SIG-M5 treated with dmso at 0.1 percent for 504 hours (cell line): ENCODE results near the gene MAP1LC3A.
A peak's percentile ranks its signal among the peaks of the same experiment; 100 is the strongest.

ENCODE experiments used
- DNase-seq: peaks from one replicate; lab custom pipeline; 2025; ENCODE audit not compliant: unreplicated experiment; lab: John Stamatoyannopoulos, UW

The MAP1LC3A gene

DNA sequence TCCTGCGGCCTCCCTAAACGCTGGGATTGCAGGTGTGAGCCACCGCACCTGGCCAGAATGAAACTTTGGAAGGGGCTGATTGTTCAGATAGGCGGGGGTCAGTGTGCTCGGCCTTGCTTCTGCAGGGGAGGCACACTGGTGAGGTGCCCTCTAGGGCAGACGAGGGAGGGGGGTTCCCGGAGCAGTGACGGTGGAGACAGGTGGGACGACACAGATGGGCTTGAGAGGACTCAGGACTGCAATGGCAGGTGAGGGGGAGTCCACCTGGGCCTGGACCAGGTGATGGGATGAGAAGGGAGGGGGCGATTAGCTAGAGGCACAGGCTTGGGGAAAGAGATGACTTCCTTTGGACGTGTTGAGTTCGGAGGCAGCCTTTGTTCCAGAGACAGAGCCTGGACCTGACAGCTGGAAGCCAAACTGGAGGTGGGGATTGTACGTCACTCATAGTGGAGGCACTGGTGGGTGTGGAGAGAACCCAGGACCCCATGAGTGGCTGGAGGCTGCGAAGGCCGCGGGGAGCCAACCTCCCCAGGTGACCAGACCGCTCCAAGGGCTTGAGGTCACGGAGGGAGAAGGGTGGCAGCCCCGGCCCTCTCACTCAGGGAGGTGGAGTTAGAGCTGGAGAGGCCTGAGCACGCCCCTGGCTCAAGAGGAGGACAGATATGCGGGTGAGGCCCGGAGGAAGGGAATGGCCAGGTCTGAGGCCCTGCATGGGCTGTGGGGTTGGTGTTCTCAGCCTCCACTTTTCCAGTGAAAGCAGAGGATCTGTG lies 10.5 kb upstream of the MAP1LC3A start:
- no peak for DNase-seq

DNA sequence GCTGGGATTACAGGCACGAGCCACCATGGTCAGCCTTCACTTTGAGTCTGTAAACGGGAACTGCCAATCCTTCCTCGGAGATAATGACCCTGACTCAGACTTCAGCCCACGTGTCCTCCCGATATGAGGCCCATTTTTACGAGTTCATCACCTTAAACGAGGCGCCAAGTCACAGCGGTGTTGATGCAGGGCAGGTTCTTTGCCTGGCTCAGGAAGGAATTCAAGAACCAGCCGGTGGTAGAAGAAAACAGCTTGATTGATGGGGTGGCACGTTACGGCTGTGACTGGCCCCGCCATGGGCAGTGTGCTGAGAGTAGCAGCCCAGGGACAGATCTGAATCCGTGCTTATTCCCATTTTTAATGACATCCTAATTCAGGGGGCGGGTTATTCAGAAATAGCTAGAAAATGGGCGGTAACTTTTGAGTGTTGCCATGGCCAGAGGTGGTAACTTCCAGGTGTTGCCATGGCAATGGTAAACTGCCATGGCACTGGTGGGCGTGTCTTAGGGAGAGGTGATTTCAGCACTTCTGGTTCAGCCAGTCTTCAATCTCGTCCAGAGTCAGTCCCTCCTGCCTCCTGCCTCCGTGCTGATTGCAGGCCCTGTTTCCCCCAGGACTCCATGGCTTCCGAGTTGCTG lies 9.1 kb upstream of the MAP1LC3A start:
- DNase-seq = peak; percentile 31

DNA sequence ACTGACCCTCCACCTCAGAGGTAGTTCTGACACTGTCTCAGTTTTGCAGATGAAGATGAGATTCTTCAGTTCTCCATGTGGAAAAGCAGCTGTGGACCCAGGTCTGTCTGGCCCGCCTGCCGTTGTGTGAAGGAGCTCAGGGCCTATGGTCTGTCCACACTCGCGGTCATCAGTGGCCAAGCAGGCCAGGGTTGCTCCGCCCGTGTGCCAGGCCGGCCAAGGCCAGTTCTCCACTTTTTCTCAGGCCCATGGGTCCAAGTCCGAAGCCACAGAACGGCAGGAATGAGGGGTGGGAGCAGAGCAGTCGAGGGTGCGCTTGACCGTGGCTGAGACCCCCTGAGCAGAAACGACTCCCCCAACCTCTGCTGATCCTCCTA lies 8.6 kb upstream of the MAP1LC3A start:
- DNase-seq = no peak

DNA sequence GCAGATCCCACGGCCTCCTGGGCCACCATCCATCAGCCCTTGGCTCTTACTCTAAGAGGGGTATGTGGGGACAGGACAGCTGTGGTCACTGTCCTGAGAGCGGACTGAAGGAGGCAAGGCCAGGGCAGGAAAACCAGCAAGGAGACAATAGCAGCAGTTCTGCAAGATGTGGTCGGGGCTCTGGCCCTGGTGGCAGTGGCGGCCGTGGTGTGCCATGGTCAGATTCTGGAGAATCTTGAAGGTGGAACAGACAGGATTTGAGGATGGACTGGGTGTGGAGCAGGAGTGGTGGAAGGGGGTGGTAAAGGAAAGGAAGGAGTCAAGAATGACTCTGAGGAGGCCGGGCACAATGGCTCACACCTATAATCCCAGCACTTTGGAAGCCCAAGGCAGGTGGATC lies 5.9 kb upstream of the MAP1LC3A start:
- DNase-seq = no peak

DNA sequence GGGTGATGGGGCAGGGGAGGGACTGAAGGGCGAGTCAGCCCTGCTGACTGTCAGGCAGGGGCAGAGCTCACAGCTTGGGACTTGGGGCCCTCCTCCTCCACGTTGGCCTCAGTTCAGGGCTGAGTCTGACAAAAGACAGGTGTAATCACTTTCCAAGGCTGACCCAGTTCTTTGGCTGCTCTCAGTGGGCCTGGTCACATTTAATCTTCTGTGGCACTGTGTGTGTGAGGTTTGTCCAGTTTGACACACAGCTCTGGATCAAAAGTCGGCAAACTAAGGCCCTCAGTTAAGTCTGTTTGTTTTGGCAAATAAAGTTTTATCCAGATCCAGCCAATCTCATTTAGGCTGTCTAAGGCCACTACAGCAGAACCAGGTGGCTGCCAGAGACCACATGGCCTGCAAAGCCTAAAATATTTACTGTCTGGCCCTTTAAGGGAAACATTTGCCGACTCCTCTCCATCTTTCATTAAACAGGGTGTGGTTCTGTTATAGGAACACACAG lies 5.1 kb upstream of the MAP1LC3A start:
- no peak for DNase-seq

DNA sequence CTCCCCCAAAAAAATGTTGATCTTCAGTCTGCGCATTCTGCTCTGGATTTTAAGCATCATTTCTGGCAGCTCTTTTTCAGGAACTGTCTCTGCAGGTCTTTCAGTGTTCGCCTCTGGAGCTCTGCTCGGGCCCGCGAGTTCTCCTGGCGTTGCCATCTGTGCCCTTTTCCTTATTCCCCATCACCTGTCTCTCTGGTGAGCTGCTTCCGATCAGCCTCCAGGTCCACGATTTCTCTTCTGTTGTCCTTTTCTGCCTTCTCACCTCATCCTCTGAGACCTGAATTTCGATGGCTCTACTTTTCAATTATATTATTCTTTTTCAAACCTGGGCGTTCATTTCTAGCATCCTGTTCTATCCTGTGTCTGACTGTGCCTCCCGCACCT lies 590 bp upstream of the MAP1LC3A start:
- no peak for DNase-seq

DNA sequence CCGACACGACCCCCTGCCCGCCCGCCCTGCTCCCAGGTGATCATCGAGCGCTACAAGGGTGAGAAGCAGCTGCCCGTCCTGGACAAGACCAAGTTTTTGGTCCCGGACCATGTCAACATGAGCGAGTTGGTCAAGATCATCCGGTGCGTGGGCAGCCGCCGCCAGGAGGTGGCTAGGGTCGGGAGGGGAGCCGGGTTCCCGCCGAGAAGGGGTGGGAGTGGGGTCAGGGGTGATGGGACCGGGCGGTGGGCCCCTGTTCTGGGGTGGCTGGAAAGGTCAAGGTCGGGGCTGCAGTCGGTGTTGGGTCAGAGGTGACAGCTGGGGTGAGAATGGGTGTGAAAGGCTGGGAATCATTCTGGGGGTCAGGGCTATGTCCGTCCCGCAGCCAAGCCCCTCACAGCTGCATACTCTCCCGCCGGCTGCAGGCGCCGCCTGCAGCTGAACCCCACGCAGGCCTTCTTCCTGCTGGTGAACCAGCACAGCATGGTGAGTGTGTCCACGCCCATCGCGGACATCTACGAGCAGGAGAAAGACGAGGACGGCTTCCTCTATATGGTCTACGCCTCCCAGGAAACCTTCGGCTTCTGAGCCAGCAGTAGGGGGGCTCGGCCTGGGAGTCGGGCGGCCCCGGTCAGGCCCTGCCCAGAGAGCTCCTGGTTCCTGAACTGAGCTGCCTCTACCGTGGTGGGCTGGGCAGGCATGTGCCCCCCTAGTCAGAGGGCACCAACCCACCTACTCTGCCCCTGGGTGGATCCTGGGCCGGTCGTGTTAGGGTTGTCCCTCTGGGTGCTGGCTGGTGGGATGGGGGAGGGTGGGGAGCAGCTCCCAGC lies 1.0 kb downstream of the MAP1LC3A start:
- DNase-seq = no peak

DNA sequence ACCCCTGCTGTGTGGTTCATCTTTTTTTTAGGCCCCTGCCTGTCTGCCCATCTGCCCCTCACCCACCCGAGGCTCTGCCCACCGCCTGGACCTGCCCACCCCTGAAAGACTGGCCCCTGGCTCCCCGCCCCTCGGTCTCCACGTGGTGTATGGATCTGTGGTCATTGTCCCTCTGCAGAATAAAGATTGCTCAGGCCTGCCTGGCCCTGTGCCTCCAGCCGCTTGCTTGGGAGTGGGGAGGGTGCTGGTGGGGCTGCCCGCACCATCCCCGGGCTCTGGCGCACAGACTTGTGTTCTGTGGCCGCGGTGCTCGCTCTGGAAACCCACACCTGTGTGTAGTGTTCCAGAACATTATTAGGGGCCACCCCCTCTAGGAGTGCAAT lies 1.6 kb downstream of the MAP1LC3A start:
- DNase-seq = no peak

DNA sequence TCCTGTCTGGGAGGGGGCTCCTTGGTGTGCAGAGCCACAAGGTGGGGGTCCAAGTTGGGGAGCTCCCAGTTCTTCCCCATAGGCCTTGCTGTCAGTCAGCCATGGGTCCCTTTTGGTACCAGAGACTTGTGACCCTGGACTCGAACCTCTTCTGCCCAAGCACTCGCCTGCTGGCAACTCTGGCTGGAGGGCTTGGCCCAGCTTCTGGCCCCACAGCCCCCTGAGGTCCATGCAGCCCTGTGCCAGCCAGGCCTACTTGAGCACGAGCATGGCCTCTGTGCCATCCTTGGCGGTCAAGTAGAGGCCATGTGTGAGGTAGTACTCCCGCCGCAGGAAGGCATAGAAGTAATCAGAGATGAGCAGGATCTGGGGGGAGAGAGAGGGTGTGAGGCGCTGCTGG lies 2.1 kb downstream of the MAP1LC3A start:
- DNase-seq = no peak

DNA sequence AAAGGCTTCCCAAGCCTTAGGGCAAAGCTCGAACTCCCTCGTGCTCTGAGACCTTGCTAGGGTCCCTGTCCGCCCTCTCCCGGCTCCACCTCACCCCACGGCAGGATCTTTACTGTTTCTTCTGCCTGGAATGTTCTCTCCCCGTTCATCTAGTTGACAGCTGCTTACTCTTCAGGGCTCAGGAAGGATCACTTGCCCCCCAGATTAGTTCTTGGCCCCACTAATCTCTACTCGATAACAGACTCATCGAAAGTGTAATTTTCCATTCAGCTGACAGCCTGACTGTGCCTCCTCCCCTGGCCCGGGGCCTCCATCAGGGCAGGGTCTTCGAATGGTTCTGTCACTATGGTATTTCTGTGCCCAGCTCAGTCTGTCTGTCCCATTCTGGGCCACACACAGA lies 3.1 kb downstream of the MAP1LC3A start:
- no peak for DNase-seq

DNA sequence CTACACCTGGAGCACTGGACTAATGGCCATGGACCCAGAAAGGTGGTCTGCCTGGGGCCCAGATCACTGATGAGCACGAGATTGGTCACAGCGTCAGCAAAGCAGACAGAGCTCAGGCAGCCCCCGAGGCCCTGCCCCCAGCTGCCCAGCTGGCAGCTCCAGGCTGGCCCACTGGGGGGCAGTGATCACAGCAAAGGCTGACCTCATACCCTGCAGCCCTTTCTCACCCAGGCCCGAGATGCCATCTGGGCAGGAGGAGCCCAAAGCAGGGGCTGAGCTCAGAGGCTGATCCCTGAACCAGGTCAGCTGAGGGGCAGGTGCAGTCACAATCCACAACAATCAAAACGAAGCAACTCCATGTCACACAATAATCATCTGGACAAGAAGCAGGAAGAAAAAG lies 4.1 kb downstream of the MAP1LC3A start:
- DNase-seq = no peak

DNA sequence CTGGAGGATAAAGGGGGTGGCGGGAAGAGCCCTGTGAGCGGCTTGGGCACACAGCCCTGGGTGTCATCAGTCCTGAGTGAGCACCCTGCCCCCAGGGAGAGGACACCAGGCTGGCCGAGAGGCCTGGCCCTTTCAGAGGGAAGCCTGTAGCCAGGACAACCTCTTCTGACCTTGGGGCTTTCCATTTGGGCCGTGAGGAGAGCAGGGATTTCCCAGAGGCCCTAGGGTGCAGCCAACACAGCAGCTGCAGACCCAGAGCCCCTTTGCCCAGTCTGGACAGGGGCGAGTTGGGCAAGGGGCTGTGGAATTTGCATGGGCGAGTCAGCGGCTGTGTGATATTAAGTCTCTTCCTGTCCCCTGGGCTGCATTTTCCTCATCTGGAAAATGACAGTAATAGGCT lies 6.3 kb downstream of the MAP1LC3A start:
- DNase-seq = no peak

DNA sequence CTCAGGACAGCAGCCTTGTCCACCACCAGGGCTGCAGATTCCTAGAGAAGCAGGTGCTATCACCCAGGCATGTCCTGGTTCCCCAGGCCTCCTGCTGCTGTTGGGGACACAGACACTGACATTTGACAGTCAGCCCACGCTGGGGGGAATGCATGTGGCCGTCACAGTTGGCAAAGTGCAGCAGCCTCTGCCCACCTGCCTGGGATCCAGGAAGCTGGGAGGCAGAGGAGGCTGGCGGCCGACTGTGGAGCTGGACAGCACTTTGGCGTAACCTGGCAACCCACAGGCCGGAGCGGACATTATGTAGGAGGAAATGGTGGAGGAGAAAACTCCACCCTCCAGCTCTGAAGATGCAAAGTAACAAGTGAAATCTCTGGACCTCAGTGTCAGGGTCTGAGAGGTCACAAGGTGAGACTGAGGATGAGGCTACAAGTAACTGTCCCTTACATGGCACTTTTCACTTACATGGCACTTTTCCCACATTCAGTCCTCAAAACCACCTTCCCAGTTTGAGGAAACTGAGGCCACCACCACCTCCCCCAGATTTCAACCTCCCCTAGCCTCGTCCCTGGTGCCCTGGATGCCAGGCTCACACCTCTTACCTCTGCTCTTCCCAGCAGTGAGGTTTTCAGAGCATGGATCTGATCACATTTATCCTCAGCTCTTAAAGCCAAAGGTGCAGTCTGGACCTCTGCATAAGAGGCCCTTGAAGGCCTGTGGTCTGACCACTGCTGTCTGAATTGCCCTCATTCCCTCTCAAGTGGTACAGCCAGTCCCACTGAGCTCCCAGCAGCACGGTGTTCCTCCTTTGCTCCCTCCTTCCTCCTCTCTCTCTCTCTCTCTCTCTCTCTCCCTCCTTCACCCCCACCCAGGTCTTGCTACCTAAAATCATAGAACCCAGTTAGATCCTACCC lies 8.7 kb downstream of the MAP1LC3A start:
- DNase-seq = no peak

DNA sequence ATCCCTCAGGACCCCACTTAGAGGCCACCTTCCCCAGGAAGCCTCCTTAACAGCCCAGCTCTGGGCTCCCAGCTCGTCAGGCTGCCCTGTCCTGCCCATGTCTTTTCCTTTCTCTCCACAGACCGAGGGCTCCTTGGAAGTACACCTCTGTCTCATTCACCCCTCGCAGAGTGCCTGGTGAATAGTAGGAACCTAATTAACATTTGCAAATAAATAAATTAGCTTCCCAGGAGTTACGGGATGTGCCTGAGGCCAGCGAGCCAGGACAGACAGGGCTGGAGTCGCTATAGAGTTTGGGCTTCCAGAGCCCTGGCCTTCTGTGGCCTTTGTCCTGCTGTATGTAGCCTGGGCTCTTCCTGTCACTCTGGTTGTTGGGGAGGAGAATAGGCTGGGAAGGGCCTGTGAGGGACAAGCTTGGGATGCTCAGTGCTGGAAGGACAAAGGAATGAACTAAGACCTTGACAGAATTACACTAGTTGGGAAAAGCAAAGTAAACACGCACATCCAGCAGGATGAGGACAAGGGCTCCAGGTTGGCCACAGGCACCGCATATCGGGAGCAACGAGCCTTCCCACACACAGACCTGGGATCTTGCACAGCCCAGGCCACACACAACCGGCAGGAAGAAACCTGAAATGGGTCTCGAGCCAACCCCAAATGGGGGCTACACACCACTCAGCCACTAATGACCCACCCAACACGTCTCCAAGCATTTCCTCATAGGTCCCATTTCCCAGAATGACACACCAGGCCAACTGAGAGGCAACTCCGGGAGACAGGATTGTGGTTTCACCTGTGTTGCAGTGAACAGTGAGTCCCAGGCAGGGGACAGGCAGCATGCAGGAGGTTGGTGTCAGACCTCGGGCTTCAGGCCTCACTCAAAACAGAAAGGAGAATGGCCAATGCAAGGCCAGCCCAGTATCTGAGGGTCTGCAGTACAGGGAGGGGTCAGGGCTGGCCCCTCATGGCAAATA lies 9.7 kb downstream of the MAP1LC3A start:
- no peak for DNase-seq

DNA sequence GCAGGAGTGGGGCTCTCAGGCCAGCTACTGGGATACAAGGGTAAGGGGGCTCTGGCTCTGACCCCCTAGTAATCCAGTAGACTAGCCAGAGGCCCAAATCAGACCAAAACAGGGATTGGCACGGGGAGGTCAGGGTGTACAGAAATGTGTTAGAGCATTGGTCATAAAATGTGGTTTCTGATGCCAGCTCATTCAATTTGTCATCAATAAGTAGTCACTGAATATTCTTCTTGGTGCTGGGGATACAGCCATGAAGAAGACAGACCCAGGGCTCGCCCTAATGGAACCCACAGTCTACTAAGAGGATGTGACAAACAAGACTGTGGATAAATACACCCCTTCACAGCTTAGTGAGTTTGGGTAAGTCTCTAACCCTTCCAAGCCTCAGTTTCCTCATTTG lies 11.1 kb downstream of the MAP1LC3A start:
- no peak for DNase-seq

DNA sequence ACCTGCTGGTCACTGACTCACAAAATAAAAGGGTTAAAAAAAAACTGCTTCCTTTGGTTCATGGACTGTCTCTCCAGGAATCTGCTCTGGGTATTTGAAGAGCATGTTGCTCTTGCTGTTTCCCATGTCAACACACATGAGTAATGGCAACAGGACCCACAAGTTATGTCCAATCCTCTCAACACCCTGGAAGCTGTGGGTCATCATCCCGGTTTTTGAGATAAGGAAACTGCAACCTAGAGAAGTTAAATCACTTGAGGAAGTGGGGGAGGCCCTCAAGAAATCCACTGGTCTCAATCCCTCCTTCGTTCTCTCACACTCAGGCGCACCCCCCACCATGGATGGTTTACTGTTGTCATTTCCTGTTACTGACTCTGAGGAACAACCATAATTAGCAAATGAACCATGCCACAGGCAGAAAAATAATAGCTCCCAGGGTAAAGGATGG lies 12.4 kb downstream of the MAP1LC3A start:
- DNase-seq = peak; percentile 34

DNA sequence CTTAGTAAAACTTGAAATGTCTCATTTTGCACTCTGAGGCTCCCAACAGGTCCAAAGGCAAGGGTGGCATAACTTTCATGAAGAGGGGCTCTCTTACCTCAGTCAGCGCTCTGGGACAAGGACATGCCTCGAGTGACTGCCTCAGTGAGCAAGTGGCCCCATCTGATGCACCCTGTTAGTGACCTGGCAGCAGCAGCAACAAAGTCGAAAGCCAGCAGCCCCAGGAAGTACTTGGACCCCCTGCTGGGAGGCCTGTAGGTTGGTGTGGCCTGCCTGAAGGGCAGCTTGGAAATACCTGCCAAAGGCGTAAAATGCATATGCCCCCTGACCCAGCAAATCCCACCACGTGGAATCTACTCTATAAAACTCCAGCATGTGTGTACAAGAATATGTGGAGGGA lies 13.2 kb downstream of the MAP1LC3A start:
- no peak for DNase-seq

DNA sequence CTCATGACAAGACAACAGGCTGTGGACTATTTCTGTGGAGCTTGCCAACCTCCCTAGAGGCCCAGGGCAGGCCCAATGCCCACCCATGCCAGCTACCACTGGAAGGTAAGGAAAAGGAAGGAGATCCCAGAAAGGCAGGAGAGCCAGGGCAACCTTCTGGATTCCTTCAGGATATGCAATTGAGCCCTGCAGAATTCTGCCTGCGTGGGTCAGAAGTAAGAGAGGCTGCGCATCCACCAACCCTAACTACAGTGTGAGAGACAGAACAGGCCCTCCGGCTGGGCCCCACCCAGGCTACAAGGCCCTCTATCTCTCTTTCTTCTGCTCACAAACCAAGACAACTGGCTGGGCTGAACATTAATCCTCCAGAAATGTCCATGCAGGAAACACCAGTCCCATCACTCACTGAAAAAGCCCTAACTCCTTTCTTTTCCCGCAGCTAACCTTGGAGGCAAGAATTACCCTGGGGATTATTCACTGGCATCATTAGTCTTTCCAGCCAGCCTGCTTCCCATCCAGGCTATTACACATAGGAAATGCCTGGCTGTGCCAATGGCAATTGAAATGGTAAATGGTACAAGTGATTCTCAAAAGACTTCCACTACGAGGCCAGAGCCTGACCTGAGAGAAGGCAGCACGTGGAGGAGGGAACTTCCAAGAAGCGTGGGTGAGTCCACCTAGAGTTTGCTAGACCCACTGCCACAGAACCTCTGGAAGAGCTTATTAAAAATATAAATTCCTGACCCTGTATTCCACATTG lies 15.2 kb downstream of the MAP1LC3A start:
- DNase-seq = no peak

DNA sequence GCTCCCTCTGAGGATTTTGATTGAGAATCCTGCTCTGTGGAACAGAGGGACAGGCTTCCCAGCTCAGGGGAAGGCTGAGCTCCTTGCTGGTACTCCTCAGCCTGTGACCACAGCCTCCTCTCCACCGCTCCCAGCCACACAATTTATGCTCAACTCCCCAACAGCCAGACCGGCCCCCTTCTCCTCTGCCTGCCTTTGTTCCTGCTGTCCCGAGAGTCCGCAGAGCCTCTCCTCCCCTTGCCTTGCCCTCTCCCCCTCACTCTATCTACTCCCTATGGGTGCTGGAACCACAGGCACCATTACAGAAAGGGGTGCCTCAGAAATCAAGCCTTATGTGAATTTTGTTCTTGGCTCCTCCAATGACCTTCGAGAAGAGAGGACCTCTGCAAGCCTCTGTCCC lies 15.9 kb downstream of the MAP1LC3A start:
- no peak for DNase-seq
